Umbilical cord (tissue), 2 donors: ENCODE data around the gene ATG12. TPM values are rescaled to one million over a fixed set of nuclear protein-coding genes. Genes with fewer than 3 reads are reported as not detected.
"Not testable (repeated sequence)": the region's sequence is repeated elsewhere in the genome, so short reads cannot be mapped to it uniquely, and the experiment has no call there.

Experiments
- DNase-seq: peaks from one replicate; pipeline ENCODE4 v3.0.0-alpha.2; 2015; ENCODE audit warnings: low spot score
- total RNA-seq: library from RNA; depleted of rRNA; stranded (reverse); fragments of >200 nt; gene quantifications from one replicate; pipeline ENCODE4 v1.2.3, GENCODE V29; 2014; ENCODE audit warnings: low replicate concordance; ENCODE audit not compliant: insufficient read depth

Gene ATG12
- total RNA-seq, 1 donor from 2014 or later, result 42.4 TPM

DNA sequence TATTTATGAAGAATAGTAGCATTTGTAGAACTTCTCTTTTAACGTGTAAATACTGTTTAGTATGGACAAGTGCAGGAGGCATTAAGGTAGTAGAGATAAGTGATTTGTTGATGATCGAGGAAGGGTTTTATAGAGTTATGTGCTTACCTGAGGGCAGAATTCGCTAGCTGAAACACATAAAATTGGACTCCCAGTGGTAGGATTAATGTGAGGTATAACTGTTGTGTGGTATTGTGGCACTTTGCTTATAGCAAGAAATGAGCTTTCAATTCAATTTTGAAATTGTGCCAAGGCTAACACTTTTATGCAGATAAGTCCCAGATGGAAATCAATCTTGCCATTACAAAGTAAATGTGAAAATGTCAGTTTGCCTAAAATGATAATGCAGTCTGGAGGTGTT lies 1.6 kb upstream of the ATG12 start:
- no peak for DNase-seq

DNA sequence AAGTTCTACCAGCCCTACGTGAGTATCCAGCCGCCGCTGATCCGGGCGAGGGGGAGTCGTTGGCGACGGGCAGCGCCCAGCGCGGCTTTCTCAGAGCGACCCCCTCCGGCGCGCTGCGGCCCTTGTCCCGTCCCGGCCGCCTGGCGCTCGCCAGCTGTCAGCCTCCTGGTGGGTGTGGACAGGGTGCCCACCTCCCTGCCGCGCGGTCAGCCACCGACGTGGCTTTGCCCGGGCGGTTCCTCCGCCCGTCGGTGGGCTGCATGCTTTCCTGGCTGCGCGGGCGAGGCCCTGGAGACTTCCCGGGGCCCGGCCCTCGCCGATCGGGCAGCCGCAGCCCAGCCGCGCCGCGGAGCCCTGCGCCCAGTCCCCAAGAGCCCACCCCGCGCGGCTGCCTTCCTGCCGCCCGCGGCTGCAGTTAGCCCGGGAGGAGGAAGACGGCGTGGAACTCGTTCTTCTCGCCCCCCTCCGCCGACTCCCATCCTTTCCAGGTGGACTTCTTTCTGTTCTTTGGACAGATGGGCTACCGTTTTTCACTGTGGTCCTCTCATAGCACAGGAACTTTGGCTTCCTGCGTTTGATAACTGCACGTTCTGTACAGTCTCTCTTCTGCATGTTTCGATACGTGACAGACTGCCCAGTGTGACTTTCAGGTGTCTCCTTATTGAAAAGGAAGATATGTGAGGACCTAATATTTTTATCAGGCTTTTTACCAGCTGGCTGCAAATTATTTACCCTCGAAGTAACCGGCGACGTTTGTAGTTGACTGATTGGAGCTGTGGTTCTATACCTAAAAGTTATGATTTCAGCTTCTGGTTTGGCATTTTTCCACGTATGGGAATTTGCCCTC lies 947 bp upstream of the ATG12 start:
- no peak for DNase-seq

DNA sequence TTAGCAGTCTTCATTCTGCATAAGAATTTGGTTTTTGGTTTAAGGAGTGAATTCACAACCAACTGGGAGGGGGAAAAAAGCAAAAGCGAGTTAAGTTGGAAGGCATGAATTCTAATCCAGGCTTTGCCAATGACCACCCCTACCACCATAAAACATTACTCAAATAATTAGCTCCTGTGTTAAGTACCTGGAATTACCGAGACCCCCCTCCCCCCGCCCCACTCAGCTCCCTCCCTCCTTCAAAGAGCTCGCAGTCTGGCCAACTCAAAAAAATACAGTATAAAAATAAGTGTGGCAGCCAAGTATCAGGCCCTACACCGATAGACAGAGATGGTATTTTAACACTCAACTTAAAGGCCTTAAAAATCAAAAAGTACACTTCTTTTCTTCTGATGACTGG lies 492 bp downstream of the ATG12 start:
- DNase-seq, result peak; percentile 10

DNA sequence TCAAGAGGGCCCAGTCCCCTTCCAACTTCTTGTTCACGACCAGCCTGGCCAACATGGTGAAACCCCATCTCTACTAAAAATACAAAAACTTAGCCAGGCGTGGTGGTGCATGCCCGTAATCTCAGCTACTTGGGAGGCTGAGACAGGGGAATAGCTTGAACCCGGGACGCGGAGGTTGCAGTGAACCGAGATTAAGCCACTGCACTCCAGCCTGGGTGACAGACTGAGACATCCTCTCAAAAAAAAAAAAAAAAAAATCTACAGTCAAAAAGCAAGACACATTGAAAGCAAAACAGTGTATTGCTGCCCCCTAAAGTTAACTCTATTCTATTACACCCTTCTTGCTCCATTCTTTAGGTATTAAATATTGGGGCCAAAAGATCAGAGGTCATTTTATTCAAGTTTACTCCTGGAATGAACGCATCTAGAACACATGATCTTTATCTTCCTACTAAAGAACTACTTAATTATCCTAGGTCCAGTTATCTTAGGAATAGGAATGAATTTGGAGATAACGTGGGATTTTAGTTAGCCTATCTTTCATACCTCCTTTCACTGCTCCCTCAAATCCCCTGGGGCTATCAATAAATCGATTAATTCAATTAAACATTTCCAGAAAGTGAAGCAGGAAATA lies 2.4 kb downstream of the ATG12 start:
- peak; percentile 61 for DNase-seq

DNA sequence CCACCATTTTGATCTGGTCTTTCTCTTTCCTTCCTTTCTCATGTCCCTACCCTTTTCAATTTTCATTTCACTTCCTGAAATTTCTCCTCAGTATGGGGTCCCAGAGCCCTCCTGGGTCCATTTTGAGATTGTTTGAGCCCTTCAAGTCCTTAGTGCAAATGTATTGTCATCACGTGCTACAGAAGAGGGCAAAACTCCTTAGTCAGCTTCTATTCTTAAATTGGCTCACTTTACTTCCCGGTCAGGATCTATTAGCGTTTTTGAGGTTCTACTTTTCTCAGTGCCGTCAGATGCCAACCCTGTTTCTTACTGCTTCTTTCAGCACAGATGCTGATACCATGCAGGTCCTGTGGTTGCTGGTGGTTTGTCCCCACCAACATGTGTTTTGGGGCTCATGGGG lies 5.9 kb downstream of the ATG12 start:
- DNase-seq, result no peak

DNA sequence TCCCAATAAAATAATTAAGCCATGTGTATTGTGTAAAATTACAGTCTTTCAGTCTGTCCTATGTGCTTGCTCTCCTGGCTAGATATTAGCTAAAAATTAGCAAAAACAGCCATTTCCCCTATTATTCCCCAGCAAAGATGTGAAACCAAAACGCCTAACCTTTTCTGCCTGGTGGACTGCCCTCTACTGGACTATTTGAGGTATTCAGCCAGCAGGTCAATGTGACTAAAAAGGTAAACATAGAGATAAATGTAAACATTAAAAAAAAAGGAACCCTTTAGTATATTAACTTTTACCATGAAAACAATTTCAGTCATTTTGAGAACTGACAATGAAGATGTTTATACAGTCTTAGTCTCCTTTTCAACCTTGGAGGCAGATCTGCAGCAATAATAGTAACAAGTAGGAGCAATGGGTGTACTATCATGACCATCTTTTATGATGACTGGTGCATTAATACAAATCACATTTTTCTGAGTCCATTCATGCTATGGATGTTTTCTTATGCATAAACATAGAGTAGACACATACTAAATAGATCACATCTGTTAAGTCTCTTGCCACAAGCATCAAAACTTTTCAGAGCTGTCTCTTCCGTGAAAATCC lies 10.1 kb downstream of the ATG12 start:
- no peak for DNase-seq

DNA sequence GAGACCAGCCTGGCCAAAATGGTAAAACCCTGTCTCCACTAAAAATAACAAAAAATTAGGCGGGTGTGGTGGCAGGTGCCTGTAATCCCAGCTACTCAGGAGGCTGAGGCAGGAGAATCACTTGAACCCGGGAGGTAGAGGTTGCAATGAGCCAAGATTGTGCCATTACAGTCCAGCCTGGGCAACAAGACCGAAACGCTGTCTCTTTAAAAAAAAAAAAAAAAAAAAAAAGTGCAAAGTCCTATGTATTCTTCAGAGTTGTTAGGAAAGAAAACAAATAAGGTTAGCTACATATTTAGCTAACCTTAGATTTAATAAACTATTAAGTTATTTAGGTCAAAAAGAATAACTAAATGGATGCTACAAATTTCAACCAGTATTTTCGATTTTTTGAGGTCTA lies 11.5 kb downstream of the ATG12 start:
- DNase-seq, result no peak

DNA sequence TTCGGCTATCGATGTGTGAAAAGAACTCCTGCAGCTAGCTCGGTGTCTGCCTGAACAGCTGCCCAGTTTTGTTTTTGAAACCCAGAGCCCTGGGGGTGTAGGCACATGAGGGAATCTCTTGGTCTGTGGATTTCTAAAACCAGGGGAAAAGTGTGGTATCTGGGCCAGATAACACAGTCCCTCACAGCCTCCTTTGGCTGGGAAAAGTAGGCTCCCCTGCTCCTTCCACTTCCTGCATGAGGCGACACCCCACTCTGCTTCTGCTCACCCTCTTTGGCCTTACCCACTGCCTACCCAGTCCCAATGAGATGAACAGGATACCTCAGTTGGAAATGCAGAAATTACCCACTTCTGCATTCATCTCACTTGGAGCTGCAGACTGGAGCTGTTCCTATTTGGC lies 15.4 kb downstream of the ATG12 start:
- DNase-seq, result no peak

DNA sequence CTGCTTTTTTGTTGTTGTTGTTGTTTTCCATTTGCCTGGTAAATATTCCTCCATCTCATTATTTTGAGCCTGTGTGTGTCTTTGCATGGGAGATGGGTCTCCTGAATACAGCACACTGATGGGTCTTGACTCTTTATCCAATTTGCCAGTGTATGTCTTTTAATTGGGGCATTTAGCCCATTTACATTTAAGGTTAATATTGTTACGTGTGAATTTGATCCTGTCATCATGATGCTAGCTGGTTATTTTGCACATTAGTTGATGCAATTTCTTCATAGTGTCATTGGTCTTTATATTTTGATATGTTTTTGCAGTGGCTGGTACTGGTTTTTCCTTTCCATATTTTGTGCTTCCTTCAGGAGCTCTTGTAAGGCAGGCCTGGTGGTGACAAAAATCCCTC lies 16.4 kb downstream of the ATG12 start:
- not testable (repeated sequence) for DNase-seq

DNA sequence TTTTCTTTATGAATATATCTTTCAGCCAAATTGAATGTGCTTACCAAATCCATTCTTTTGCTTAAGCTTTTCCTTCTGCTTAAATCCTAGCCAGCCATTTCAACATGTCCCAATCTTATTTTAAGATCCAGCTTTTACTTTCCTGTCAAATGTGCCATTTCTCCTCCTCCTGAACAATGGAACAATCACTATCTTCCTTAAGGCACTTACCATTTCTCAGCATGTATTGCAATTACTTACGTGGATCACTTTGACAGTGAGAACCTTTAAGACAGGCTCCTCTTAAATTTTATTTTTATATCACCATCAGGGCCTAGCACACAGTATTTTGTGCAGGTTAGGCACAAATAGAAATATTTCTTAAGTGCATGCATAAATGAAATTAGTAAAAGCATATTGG lies 20.5 kb downstream of the ATG12 start:
- DNase-seq, result no peak

DNA sequence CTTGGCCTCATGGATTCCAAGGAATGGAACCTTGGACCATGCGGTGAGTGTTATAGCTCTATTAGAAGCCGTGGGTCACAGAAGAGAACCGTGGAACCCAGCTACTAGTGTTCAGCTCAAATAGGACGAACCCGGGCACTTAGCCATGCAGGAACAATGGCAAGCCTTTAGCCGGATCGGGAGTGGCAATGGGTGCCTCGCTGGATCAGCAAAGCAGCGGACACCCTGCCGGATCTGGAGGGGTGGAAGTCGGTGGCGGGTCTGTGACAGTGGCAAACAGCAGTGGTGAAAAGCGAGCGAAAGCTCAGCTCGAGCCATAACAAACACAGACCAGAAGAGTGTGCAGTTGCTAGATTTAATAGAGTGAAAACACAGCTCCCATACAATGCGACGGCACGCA lies 22.5 kb downstream of the ATG12 start:
- no peak for DNase-seq

DNA sequence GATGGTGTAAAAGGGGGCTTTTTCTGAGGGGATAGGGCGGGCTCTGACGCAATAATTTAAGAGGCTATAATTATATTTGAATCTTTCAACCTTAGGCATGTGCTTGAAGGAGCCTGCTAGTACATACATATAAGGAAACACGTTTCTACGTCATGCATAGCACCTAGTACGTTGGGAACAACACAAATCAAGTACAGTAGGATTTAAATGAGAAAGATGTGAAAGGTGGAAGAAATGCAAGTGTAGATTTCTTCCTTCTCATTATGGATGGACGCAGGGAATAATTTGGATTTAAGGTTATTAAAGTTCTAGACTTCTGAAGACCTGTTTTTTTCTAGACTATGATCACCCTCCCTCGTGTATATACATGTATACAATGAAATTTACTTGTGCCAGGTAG lies 24.0 kb downstream of the ATG12 start:
- DNase-seq, result no peak

DNA sequence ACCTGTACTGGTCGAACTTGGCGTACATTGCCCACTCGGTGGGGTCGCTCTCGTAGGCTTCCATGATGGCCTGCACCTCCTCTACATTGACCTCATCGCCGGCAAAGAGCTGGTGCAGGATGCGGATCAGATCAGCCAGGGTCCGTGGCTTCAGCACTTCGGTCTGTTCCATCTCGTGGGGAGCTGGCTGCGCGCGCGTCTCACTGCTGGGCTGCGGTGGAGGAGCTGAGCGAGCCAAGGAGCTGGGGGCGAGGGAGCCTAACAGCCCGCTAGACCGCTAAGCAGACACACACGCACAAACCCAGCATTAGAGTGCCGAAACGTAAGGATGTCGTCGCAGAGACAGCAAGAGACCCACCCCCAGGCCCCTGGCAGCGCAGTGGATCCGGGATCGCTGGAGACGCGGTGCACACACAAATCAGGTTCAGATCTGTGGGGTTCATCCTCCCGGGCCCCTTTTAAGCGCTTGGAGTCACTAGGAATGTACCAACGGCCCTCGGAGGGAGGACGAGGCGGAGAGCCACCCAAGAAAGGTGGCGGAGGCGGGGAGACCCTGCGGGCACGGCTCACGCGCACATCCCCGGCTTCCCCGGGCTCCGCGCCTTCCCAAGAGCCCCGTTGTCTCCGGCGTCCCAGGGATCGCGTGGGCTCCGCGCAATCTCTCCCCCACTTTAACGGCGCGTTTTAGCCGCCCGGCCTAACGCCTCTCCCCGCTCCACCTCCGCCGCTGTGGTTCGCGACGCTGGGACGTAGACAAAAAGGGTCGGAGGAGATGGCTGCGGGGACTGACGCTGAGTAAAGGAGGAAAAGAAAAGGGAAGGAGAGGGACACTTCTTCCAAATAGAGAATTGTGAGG lies 24.9 kb downstream of the ATG12 start, which contains the start of gene CDO1:
Gene CDO1 (minus strand): TSS at position 434 of the 856 bp plus-strand sequence. CDS start 262 bp downstream, at position 172.
- DNase-seq, result peak; percentile 68

DNA sequence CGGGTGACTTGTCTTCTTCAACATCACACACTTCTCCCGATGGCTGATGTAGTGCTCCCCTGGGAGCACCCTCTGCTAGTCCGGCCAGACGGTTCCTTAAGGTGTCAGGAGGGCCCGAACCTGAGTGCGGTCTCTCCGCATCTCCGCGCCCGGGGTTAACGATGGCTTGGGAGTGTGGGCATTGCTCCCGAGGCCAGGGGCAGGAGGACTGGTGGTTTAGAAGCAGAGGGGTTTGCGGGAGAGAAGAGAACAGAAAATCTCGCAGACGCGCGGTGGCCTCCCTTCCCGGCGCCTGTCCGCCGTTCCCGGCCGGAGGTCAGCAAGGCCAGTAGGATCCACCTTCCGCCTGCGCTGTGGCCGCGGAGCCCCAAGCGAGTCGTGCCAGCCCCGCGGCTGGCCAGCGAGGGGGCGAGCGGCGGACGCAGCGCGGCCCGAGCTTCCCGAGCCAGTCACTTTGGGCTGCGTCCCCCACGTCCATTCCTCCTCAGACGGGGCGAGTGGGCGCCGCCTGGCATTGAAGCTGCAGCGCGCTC lies 25.6 kb downstream of the ATG12 start:
- no peak for DNase-seq

DNA sequence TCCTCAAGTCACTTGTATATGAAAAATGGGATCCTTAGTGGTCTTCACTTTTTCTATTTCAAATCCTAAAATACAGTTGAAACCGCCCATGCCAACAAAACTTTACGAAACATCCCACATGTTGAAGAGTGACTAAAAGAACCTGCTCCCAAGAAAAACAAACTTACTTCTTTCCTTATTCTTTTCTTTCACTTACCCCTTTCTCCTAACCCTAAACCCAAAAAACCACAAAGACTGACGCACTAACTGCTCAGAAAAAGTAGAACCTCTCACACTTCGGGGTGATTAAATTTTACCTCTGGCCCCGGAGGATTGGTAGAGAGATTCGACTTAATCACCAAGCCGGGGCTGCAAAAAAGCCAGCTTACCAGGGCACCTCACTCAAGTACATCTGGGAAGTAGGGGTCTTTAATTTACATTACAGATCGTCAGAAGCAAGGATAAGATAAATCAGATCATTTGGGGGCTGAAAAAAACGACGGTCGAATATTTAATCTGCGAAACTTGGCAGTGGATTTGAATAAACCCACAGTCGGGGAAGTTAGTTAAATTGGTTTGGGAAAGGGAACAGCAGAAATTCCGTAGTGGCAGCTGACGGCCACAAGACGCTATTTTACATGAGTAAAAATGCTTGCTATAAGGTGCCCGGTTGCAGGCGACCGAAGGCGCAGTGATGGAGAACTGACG lies 26.2 kb downstream of the ATG12 start:
- DNase-seq, result no peak

DNA sequence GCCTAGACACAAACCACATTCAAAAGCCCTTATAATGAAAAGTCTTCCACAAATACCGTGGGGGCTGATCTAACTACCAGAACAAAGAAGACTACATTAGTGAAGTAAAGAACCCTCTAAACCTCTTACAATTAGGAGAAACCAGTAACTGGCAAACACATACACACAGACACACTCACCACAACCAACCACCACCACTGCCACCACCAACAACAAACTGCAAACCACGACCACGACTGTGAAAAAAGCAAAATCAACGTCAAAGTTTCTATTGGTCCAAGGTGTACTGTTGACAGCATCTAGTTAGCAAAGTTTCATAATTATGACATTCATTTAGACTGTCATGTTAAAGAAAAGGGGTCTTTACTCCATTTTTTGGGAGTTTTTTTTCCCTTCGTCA lies 27.6 kb downstream of the ATG12 start:
- no peak for DNase-seq

DNA sequence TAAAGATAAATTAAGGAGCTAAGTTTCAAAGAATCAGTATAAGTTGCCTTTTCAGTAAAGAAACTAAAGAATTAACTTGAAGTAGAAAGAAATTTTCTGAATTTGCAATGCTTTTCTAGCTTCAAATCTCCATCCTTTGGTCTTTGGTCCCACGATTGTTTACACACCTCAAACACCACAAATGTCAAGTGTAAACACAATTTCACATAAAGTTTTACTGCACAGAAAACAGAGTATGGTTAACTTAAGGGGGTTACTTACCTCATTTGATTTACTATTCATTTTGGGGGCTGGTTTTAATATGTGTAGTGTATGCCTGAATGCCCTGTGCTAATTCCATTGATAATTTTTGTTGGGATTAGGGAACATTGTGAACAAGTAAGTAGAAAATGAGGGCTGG lies 29.0 kb downstream of the ATG12 start:
- DNase-seq, result no peak

DNA sequence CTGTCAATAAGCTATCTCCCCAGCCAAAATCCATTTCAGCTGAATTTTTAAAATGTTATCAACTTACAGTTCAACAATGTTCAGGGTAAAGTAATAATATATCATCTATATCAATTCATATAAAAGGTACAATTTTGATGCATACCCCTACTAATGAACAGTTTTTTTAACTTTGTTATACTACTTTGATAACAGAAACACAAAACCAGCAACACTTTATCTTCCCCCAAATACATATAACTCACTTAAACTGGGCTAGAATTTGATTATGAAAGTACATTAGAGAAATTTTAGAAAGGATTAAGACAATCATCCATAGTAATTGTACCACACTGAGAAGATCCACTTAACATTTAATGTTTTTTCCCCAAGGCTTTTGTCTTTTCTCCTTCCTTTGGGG lies 30.0 kb downstream of the ATG12 start:
- no peak for DNase-seq

DNA sequence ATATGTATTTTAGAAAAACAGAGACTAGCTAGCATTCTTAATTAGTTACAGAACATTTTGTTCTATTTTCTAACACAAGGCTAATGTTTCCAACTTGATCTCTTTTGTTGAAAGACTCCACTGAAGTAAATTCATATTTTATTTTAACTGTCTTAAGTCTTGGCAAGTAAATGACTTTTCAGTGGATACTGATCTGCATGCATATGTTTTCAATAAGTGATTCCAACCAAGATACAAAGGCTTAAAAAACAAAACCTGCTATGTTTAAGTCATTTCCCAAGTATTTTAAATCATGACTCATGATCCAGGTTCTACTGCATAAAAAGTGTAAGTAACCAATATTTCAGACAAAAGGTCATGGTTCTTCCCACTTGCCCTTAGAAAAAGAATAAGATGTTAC lies 30.6 kb downstream of the ATG12 start:
- no peak for DNase-seq

DNA sequence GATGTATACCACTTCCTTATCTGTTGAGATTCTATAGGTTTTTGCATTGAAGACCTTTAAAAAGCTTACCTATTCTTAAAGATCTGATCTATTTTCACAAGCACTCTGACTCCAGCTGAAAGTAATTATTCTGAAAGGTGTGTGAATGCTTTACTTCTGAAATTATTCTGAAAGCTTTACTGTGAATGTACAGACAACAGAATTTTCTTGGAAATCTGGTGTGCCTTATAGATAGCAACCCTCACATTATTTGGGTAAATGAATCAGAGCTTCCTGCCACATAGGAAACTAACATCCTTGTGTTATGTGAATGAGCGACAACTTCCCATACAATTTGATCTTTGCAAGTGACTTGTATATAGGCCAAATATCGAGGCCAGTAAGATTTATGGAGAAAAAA lies 31.4 kb downstream of the ATG12 start:
- no peak for DNase-seq

DNA sequence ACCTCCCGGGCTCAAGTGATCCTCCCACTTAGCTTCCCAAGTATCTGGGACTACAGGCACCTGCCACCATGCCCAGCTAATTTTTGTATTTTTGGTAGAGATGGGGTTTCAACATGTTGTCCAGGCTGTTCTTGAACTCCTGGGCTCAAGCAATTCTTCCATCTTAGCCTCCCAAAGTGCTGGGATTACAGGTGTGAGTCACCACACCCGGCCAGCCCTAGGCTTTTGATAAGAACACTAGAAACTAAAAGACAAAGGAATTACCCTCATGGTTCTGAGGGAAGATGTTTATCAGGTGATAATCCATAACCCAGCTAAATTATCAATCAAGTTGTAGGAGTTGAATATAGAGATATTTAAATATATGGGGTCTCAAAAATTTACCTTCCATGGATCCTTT lies 33.3 kb downstream of the ATG12 start:
- not testable (repeated sequence) for DNase-seq
